DOHH2 (cell line): ENCODE results near the gene ZBTB12.

Experiments
- CTCF ChIP-seq: fragments of 200-600 bp; sonication (generic); IDR thresholded peaks from one replicate; pipeline ENCODE4 v1.5.1; 2014; ENCODE audit warnings: antibody characterized with exemption, mild to moderate bottlenecking, low read depth, low read length; ENCODE audit not compliant: poor library complexity, severe bottlenecking
- EZH2phosphoT487 ChIP-seq: fragments of 200-600 bp; sonication (generic); IDR thresholded peaks from 2 replicates; pipeline ENCODE4 v1.6.1; 2017; ENCODE audit warnings: borderline replicate concordance, mild to moderate bottlenecking, antibody characterized with exemption, low read length, moderate library complexity, mixed read lengths

GRCh38 chr6:31889331-31889972 lies 12.4 kb downstream of the ZBTB12 start:
- TF ChIP-seq EZH2phosphoT487 (no peak), CTCF (no peak)
